RPMI7951 (cell line): Measurements from ENCODE around the gene LRWD1. TPM values are rescaled to one million over a fixed set of nuclear protein-coding genes. Genes with fewer than 3 reads are reported as not detected.
"Not testable (repeated sequence)": the region's sequence is repeated elsewhere in the genome, so short reads cannot be mapped to it uniquely, and the experiment has no call there.

ENCODE experiments used
- DNase-seq: peaks from one replicate; pipeline ENCODE4 v3.0.0-alpha.2; 2012; ENCODE audit warnings: low read depth
- total RNA-seq: library from RNA; depleted of rRNA; stranded (reverse); fragments of >200 nt; shearing (Covaris generic); gene quantifications from 2 replicates; pipeline ENCODE4 v1.2.3, GENCODE V29; 2014; rRNA removed

Gene LRWD1
- total RNA-seq, 1 experiment from 2014 or later, result 23.6 TPM

- DNase-seq, result not testable (repeated sequence)
Measured at GRCh38 chr7:102496861-102497260, 32.1 kb downstream of the LRWD1 start.

- DNase-seq, result not testable (repeated sequence)
Measured at GRCh38 chr7:102497308-102497707, 32.5 kb downstream of the LRWD1 start.

- DNase-seq, result not testable (repeated sequence)
Measured at GRCh38 chr7:102498321-102498720, 33.5 kb downstream of the LRWD1 start.

GRCh38 chr7:102503141-102503540 lies 38.4 kb downstream of the LRWD1 start:
- DNase-seq, result not testable (repeated sequence)

- DNase-seq, result not testable (repeated sequence)
Measured at GRCh38 chr7:102505298-102506185, 40.8 kb downstream of the LRWD1 start.

- not testable (repeated sequence) for DNase-seq
Measured at GRCh38 chr7:102507410-102508088, 42.8 kb downstream of the LRWD1 start.

GRCh38 chr7:102510575-102510974 lies 45.8 kb downstream of the LRWD1 start:
- not testable (repeated sequence) for DNase-seq

- not testable (repeated sequence) for DNase-seq
Measured at GRCh38 chr7:102511860-102512522, 47.2 kb downstream of the LRWD1 start.

GRCh38 chr7:102512642-102513221 lies 47.9 kb downstream of the LRWD1 start:
- DNase-seq, result peak; percentile 52

GRCh38 chr7:102514881-102515721 lies 50.3 kb downstream of the LRWD1 start:
- DNase-seq, result not testable (repeated sequence)

- DNase-seq, result not testable (repeated sequence)
Measured at GRCh38 chr7:102515889-102516288, 51.1 kb downstream of the LRWD1 start.

GRCh38 chr7:102516951-102517350 lies 52.2 kb downstream of the LRWD1 start:
- DNase-seq, result not testable (repeated sequence)

- not testable (repeated sequence) for DNase-seq
Measured at GRCh38 chr7:102517550-102518147, 52.9 kb downstream of the LRWD1 start, which contains the start of gene RASA4B. TSS of gene RASA4B (minus strand) at chr7:102517777. CDS start at chr7:102517710, 67 bp downstream.

GRCh38 chr7:102520797-102521196 lies 56.0 kb downstream of the LRWD1 start:
- not testable (repeated sequence) for DNase-seq

Other genes starting within 250 kb of the LRWD1 start
- 0.84 and 1.7 TPM in 2 replicates for gene SH2B2, start 178.1 kb upstream of the LRWD1 start, total RNA-seq
- 0.24 TPM in 1 of 2 replicates, not detected in the other for gene SPDYE6, start 108.5 kb upstream of the LRWD1 start, total RNA-seq
- gene PRKRIP1, start 68.6 kb upstream of the LRWD1 start, total RNA-seq, result 13.3 and 13.4 TPM in 2 replicates
- 22.9 and 30.6 TPM in 2 replicates for gene ORAI2, start 31.4 kb upstream of the LRWD1 start, total RNA-seq
- 16.2 and 23.3 TPM in 2 replicates for gene ALKBH4, start 121 bp upstream of the LRWD1 start, total RNA-seq
- 78.0 and 95.6 TPM in 2 replicates for gene POLR2J, start 13.9 kb downstream of the LRWD1 start, total RNA-seq
- gene RASA4B, start 52.8 kb downstream of the LRWD1 start, total RNA-seq, result 0.36 and 1.4 TPM in 2 replicates
- not detected in 2 replicates for gene UPK3BL2, start 78.7 kb downstream of the LRWD1 start, total RNA-seq
- not detected in 2 replicates for gene SPDYE2, start 86.2 kb downstream of the LRWD1 start, total RNA-seq
- gene POLR2J3, start 107.6 kb downstream of the LRWD1 start, total RNA-seq, result 11.8 and 12.6 TPM in 2 replicates
- 2.5 and 6.9 TPM in 2 replicates for gene RASA4, start 151.8 kb downstream of the LRWD1 start, total RNA-seq
- 6.4 and 7.9 TPM in 2 replicates for gene UPK3BL1, start 177.8 kb downstream of the LRWD1 start, total RNA-seq
- gene SPDYE2B, start 185.3 kb downstream of the LRWD1 start, total RNA-seq, result not detected in 2 replicates
- 1.1 TPM in 2 replicates for gene POLR2J2, start 206.7 kb downstream of the LRWD1 start, total RNA-seq